Tongue (tissue), 2 donors: ENCODE results near the gene NHERF1. TPM values are rescaled to one million over a fixed set of nuclear protein-coding genes. Genes with fewer than 3 reads are reported as not detected.
A peak's percentile ranks its signal among the peaks of the same experiment; 100 is the strongest.

ENCODE experiments used
- DNase-seq: peaks from one replicate; pipeline ENCODE4 v3.0.0-alpha.2; 2015
- total RNA-seq: library from RNA; depleted of rRNA; stranded (reverse); fragments of >200 nt; gene quantifications from one replicate; pipeline ENCODE4 v1.2.3, GENCODE V29; 2014

NHERF1 gene
- 50.5 TPM for total RNA-seq

DNA sequence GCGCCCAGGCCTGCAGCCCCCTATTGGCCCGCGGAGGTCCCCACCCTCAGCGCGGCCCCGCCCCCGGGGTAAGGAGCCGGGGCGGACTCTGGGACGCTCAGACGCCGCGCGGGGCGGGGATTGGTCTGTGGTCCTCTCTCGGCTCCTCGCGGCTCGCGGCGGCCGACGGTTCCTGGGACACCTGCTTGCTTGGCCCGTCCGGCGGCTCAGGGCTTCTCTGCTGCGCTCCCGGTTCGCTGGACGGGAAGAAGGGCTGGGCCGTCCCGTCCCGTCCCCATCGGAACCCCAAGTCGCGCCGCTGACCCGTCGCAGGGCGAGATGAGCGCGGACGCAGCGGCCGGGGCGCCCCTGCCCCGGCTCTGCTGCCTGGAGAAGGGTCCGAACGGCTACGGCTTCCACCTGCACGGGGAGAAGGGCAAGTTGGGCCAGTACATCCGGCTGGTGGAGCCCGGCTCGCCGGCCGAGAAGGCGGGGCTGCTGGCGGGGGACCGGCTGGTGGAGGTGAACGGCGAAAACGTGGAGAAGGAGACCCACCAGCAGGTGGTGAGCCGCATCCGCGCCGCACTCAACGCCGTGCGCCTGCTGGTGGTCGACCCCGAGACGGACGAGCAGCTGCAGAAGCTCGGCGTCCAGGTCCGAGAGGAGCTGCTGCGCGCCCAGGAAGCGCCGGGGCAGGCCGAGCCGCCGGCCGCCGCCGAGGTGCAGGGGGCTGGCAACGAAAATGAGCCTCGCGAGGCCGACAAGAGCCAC is at the start of gene NHERF1:
NHERF1 (plus strand) TSS at position 100 of the 750 bp plus-strand sequence; CDS start at position 319, 219 bp downstream.
- DNase-seq, result peak; percentile 97

DNA sequence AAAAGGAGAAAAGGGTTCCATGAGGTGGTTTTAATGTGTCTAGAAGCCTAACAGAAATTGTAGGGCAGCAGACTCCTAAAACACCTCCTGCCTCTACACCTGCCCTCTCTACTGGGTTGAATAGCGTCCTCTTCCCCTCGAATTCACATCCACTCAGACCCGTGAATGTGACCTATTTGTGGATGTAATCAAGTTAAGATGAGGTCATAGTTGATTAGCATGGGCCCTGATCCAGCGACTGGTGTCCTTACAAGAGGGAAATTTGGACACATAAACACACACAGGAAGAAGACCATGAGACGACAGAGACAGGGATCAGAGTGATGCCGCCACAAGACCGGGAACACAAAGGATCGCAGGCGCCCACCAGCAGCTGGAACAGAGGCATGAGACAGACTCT is 49.2 kb upstream of the NHERF1 start:
- no peak for DNase-seq

DNA sequence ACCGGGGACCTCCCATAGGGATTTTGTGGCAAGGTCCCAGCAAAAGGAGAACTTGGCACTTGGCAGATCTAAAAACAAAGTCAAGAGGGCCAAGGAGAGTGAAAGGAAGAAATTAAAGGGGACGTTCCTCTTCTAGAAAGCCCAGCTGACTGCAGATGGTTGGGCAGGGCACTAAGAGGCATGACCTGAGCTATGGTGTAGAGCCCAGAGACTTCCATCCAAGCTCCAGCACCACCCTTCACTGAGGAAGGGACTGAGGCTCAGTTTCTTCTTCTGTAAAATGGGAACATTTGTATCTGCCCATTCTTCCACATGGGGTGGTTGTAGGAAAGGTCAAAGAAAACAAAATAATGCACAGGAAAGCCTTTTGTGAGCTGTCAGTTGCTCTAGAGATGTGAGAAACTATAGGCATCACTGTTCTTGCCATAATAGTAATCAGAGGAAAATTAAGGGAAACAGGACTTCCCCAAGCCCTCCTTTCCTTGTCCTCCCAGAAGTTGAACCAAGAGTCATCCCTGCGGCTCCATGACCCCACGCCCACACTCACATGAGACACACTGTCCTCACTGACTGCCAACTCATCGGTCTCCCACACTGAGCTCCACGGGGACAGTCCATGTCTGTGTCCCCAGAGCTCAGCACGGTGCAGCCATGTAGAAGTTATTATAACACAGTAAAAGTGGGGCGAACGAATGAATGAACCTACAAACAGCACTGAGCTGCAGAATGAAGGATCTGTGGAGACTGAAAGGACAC is 46.1 kb upstream of the NHERF1 start:
- no peak for DNase-seq

DNA sequence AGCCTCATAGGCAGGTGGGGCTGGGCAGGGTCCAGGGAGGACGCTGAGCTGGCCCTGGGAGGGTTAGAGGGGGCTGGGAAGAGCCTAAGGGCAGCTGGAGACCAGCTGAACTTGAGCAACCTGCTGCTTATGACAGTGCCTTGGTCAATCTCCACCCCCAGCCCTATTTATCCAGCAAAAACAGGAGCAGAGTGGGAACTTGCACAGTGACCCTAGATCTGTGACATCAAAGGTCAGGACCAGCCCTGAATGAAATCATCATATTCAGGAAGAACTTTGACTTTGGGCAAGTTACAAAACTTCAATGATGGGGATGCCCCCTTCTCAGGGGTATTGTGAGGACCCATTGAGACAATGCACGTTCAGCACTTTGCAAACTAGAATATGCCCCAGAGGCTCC is 45.1 kb upstream of the NHERF1 start:
- no peak for DNase-seq

DNA sequence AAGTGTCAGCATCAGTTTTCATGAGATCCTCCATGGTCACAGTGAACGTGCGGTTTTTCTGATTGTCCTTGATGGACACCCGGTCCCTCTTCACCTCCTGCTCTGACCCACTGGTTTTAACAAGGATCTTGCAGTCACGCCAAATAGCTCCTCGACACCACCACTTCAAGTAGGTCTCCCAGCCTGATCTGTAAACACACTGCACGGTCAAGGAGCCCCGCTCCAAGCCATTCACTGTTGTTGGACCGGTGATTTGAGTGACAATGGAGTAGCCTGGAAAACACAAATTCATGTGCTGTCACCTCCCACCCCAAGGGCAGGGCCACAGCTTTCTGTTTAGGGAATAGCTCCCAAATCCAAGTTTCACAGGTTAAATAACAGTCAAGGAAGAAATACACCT is 43.9 kb upstream of the NHERF1 start:
- no peak for DNase-seq

DNA sequence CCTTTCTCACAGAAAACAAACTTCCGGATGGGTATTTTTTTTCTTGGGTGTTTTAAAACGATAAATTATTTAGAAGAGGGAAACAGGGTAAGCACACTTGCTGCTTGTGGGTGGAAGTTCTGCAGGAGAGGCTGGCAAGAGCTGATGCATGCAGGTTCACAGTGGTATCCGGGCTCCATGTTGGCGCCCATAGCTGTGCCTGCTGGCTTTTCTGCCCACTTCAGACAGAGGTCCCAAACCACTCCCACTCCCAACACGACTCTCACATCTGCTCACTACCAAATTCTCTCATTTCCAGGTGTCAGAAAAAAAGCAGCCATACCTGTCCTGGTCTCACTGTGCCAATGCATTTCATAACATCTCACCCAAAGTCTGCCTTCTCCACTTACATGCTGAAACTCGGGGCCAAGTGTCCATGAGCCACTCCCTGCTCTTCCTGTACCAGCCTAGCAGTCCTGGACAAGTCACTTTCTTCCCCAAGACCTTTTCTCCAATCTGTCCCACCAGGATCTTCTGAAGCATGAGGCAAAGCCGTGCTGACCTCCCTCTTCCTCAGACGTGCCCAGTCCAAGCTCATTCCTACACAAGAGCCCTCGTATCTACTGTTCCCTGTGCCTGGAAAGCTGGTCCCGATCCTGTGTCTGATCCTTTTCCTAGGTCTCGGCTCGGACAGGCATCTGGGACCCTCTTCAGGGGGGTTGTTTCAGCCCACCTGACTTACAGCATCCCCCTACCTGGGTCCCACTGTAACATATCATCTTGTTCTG is 37.2 kb upstream of the NHERF1 start:
- DNase-seq, result no peak

DNA sequence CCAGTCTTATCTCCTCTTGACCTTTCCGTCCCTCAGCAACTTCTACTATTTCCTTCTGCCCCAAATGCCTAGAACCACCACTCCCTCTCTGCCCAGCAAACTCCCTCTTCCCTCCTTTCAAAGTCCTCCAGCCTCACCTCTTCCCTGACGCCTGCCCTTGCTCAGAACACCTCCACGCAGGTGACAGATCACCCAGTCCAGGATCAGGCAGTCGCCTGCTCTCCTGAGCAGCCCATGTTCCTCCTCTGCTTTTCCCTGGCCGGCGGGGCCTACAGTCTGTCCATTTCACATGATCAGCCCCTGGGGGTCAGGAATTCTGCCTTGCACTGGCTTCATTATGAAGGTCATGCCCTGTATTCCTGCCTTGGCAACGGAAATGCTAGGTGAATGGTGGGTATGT is 36.1 kb upstream of the NHERF1 start:
- DNase-seq, result no peak

DNA sequence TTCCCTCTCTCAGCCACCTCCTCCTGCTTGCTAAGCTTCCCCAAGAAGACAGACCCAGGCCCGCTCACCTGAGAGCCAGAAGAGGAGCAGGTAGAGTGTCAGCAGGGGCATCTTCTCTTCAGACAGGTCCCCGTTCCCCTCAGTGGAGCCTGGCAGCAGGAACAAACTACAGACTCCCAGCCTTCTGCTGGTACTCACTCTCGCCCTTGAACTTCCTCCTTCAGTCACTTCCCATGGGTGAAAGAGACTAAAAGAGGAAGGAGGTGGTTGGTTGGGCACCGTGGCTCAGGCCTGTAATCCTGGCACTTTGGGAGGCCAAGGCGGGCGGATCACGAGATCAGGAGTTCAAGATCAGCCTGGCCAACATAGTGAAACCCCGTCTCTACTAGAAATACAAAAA is 35.7 kb upstream of the NHERF1 start, which contains the start of gene CD300LF:
CD300LF (minus strand) TSS at position 168 of the 400 bp plus-strand sequence; CDS start at position 111, 57 bp downstream.
- DNase-seq, result no peak

DNA sequence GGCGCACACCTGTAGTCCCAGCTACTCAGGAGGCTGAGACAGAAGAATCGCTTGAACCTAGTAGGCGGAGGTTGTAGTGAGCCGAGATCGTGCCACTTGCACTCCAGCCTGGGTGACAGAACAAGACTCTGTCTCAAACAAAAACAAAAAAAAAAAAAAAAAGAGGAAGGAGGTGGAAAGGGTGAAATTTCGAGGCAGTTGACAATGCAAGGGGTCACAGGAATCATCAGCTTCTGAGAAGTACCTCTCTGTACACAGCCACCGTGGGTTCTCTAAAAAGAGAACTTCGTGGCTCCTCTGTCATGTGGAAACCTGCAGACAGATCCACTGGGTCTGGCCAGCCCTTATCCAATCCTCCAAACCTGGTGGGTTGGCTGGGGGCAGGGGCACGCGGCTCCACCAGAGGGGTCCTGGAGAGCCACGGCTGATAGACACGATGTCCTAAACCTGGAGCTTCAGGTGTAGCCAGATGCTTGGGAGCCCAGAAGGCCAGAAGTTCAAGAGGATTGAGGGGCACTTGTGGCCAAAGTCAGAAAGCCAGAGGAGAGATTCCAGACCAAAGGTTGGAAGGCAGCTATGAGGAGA is 35.2 kb upstream of the NHERF1 start:
- no peak for DNase-seq

DNA sequence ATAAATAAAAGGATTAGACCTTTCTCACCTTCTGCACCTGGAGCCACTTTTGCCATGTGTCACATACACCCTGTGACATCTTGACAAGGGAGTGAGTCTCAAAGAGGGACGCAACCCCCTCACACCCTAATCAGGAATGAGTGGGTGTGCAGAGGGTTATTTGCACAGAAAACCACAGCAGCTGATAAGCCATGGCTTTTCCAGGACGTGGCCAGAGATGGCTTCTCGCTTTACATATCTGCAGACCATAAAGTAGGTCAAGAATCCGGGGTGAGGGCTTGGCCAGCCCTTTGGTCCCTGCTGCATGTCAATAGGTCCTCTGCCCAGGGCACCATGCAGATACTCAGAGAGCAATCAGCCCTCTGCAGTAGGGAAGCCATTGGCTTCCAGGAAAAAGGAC is 33.3 kb upstream of the NHERF1 start:
- no peak for DNase-seq

DNA sequence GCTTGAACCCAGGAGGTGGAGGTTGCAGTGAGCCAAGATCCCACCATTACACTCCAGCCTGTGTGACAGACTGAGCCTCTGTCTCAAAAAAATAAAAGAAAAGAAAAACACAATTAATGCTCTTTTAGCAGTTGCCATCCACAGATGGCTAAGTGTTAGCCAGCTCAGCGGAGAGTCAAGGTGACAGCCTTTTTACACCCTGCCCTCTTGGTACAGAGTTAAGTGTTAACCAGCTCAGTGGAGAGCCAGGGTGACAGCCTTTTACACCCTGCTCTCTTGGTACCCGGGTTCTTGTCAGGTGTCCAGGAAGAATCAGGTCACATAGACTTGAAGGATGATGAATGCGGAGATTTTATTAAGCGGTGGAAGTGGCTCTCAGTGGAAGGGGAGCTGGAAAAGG is 27.9 kb upstream of the NHERF1 start:
- no peak for DNase-seq

DNA sequence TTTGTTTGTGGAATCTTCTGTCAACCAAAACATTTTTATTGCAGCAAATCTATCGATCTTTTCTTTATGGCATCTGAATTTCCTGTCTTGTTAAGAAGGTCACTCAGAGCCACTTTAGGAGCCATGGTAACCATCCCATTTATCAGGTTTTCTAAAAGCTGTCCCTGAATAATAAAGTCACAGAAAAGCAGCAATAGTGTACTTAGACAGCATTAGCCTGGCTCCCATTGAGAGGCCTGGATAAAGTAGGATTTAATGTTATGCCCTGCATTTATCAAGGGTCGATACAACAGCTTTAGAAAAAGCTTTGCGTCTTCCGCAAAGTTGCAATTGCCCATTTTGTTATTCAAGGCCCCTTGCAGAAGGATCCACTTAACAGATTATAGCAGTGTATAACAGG is 25.6 kb upstream of the NHERF1 start:
- DNase-seq, result no peak

DNA sequence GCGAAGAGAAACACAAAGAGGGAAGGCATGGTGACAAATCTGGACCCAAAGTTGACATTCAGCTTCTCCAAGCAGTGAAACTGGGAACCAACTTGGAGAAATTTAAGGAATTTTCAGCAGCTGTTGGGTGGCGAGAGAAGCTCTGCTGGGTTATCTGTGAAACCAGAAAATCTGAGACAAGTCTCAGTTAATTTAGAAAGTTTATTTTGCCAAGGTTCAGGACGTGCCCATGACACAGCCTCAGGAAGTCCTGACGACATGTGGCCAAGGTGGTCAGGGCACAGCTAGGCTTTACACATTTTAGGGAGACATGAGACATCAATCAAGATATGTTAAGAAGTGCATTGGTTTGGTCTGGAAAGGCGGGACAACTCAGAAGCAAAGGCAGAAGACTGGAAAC is 24.5 kb upstream of the NHERF1 start:
- peak; percentile 61 for DNase-seq

DNA sequence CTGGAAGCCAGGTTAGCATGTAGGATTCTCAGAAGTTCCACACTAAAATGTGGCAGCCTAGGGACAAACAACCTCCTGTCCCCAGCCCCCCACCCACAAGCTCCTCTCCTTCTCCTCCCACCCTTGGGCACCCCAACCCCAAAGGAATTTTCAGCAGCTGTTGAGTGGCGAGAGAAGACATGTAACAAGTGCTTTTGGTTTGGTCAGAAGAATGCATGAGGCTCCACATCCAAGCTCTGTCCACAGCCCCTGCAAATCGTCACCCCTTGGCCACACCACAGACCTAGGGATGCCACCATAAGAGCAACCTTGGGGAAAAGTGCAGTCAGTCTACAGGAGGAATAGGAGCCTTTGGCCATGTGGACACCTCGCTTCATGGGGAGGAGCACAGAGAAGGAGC is 23.3 kb upstream of the NHERF1 start:
- DNase-seq, result no peak

DNA sequence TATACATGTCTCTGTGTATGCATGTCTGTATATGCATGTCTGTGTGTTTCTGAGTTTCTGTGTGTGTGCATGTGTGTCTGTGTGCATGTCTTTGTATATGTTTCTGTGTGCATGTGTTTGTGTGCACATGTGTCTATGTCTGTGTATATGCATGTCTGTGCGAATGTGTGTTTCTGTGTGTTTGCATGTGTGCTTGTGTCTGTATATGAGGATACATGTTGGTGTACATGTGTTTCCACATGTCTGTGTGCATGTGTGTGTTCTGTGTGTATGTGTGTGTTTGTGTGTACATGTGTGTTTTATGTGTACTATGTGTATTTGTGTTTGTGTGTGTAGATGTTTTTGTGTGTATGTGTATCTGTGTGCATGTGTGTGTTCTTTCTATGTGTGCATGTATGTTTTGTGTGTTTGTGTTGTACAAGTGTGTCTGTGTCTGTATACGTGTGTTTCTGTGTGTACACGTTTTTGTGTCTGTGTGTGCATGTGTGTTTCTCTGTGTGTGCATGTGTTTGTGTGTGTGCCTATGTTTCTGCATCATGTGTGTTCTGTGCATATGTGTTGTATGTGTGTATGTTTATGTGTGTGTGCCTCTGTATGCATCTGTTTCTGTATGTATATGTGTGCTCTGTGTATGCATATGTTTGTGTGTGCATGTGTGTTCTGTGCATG is 20.3 kb upstream of the NHERF1 start:
- DNase-seq, result no peak

DNA sequence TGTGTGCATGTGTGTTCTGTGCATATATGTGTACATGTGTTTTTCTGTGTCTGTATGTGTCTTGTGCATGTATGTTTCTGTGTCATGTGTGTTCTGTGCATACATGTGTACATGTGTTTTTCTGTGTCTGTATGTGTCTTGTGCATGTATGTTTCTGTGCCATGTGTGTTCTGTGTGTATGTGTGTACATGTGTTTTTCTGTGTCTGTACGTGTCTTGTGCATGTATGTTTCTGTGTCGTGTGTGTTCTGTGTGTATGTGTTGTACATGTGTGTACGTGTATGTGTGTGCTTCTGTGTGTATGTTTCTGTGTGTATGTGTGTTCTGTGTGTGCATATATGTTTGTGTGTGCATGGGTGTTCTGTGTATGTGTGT is 19.7 kb upstream of the NHERF1 start:
- no peak for DNase-seq

DNA sequence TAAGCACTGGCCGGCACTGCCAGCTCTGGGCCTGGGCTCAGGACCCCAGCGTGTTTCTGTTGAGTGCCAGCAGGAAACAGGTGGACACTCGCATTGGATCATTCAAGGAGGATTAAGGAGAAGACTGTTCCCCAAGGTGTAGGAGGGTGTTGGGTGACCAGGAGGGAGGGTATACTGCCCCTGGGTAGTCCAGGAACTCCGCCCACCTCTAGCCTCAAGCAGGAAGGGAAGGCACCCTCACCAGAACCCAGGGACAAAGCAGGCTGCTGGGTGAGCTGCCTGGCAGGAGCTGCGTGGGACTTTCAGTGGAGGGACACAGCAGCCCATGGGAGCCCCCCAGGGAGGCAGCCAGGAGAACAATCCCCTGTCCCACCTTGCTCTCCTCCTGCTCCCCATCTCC is 19.1 kb upstream of the NHERF1 start:
- DNase-seq, result no peak

DNA sequence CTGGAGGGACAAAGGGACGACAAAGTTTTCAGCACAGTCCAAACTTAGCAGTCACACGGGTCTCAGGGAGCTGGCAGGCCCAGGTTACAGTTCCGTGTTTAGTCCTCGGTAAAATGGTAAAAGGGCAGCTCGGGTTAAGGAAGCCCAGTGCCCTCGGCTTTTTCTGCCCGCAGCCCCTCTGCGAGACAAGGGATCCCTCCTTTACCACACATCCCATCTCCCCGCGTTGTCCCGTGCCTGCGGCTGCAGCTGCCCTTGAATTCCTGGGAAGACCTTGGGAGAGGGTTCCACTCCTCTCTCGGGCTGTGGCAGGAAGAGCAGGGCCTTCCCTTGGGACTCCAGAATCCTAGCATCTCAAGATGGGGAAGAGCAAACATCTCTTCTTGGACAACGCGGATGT is 18.6 kb upstream of the NHERF1 start:
- no peak for DNase-seq

DNA sequence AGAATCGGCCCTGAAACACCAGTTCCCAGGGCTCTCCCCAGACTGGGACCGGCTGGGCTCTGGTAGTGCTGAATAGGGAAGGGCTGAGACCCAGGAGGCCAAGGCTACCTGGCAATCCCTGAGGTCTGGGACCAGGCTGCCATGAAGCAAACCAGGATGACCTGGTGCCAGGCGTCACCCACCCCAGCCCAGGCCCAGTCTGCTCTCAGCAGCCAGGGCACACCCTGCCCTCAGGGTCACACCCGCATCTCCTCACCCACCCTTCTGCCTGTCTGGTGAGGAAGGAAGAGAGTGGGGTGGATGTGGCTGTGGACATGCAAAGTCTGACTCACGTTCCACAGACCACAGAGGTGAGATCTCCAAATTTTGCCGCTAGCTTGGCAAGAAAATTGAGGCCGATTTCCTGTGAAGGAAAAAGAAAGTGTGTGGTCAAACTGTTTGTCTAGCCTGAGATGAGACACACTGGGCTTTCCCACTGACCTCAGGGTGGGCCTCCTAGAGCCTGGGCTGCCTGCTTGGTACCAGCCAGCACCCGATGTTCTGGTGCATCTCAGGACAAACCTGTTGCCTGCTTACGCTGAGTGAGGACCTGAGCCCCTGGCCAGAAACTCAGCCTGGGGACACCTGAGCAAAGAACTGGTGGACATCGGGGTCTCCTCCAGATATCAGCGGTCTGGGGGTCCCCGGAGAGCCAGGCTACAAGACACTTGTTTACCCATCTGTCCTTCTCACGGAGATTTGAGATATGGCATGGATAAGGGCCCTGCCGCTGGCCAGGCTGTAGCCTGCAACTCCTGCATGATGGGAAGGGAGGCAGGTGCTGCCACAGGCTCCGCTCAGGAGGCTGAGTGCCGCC is 17.7 kb upstream of the NHERF1 start:
- DNase-seq, result no peak

DNA sequence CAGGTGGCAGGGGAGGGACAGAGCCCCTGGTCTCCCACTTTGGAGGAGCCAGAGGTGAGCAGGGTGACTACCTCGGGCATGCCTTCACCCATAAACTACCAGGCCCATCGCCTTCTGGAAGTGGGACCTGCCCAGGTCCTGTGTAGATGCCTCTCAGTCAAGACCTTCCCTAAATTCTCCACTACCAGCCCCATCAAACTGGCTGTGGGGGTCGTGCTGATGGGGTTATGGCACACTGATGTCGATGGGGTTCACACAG is 17.2 kb upstream of the NHERF1 start:
- DNase-seq, result no peak
